Immature natural killer cell (primary cell): ENCODE results near the gene CTSC. TPM values are rescaled to one million over a fixed set of nuclear protein-coding genes. Genes with fewer than 3 reads are reported as not detected.

Experiments
- DNase-seq, 3 donors: peaks; one replicate each; pipeline ENCODE4 v3.0.0; 2022; ENCODE audit warnings: mixed read lengths in 1 of 3
- H3K27ac Mint-ChIP-seq, 6 donors: one replicate each; pipeline ENCODE4 v1.8.0; 2020; ENCODE audit warnings: mixed read lengths in 6 of 6, mild to moderate bottlenecking in 5 of 6, inconsistent platforms in 4 of 6, moderate library complexity in 3 of 6
- H3K27me3 Mint-ChIP-seq, 3 donors: one replicate each; pipeline ENCODE4 v1.8.0; 2020 to 2021; ENCODE audit warnings: low read depth in 3 of 3, mild to moderate bottlenecking in 3 of 3, mixed read lengths in 3 of 3, moderate library complexity in 3 of 3, inconsistent platforms in 1 of 3
- H3K36me3 Mint-ChIP-seq, 3 donors: one replicate each; pipeline ENCODE4 v1.8.0; 2020; ENCODE audit warnings: mixed read lengths in 3 of 3, inconsistent platforms in 2 of 3, mild to moderate bottlenecking in 2 of 3
- H3K4me1 Mint-ChIP-seq, 2 donors: one replicate each; pipeline ENCODE4 v1.8.0; 2020; ENCODE audit warnings: inconsistent platforms in 2 of 2, mild to moderate bottlenecking in 2 of 2, mixed read lengths in 2 of 2, moderate library complexity in 1 of 2
- H3K4me3 Mint-ChIP-seq, 5 donors: one replicate each; pipeline ENCODE4 v1.8.0; 2020; ENCODE audit warnings: mild to moderate bottlenecking in 5 of 5, mixed read lengths in 5 of 5, inconsistent platforms in 3 of 5, moderate library complexity in 3 of 5
- H3K9me3 Mint-ChIP-seq, 6 donors: one replicate each; pipeline ENCODE4 v1.8.0; 2020; ENCODE audit warnings: mild to moderate bottlenecking in 6 of 6, mixed read lengths in 6 of 6, inconsistent platforms in 4 of 6, moderate library complexity in 3 of 6
- polyA plus RNA-seq, 3 donors: library from polyadenylated mRNA; unstranded; fragments of 300-500 nt; fragmentation: Illumina TruSeq; gene quantifications; one replicate each; pipeline ENCODE4 v1.2.3, GENCODE V29; 2021

The CTSC gene
- polyA plus RNA-seq, result 100 to 1,000 TPM; 389 to 655 (median 558) TPM

DNA sequence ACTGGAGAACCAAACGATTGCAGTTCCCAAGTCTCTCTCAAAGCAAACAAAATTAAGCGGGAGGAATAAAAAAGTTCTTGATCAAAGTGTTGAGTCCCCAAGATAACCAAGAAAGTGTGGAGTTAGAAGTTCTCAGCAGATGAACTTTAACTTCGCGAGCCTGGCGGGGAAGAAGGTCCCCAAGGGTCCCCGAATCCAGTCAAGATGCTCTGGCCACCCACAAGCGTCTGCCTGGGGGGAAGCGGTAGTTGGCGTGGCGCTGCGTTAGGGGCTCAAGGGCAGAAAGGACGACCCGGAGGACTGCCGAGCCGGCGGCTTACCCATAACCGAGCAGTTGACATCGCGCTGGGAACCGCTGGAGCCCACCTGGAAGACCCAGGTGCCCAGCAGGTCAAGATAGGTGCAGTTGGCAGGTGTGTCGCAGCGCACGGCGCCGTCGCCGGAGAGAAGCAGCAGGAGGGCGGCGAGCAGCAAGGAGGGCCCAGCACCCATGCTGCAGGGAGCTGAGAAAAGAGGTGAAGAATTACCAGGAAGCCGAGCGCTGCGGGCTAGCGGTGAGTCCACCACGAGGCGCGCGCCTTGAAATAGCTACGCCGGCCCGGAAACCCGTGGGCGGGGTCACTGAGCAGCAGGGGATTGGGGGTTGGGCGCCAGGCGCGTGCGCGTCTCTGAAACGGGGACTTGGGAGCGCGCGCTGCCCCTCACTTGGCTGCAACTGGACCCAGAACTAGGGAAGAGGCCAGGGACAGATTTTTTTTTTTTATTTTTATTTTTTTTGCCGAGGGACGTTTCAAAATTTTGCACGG is at the start of gene CTSC:
TSS of gene CTSC (minus strand) at position 556 of the 806 bp plus-strand sequence. CDS start at position 492, 64 bp downstream.
- Mint-ChIP-seq H3K4me1 (peaks cover 73 to 75% of the 10 kb centered on the region in 2 donors), H3K9me3 (no peaks in the 10 kb centered on the region), H3K27me3 (peaks cover 8 to 20% (median 12%) of the 10 kb centered on the region in 3 donors), H3K36me3 (peaks cover 23 to 29% (median 28%) of the 10 kb centered on the region in 3 donors), H3K4me3 (peak within 1 kb of the TSS; percentile 91 to 99 (median 94)), H3K27ac (peak within 1 kb of the TSS; percentile 93 to 99 (median 96))
- peak; percentile 94 for DNase-seq

DNA sequence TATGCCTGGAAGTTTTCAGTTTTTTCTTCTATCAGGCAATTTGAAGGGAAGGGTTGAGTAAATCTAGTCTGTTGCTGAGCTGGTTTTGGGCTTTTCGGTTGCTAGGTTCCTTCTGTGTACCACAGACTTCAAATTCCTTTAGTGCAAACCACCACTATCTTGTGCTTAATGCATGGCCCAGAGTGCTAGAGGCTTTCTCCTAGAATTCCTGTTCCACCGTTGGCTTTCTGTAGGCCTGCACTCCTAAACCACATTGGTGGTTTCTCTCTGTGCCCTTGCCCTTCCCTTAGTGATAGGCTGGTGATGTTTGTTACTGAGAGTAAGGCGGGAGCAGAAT is 47.1 kb upstream of the CTSC start:
- Mint-ChIP-seq H3K27me3 (no peaks in the 10 kb centered on the region), H3K9me3 (no peaks in the 10 kb centered on the region), H3K4me1 (peaks cover 0 to 10% of the 10 kb centered on the region in 2 donors), H3K36me3 (peaks cover 5 to 9% (median 5%) of the 10 kb centered on the region in 3 donors), H3K4me3 (no peak overlapping the region), H3K27ac (no peak overlapping the region)
- no peak for DNase-seq

DNA sequence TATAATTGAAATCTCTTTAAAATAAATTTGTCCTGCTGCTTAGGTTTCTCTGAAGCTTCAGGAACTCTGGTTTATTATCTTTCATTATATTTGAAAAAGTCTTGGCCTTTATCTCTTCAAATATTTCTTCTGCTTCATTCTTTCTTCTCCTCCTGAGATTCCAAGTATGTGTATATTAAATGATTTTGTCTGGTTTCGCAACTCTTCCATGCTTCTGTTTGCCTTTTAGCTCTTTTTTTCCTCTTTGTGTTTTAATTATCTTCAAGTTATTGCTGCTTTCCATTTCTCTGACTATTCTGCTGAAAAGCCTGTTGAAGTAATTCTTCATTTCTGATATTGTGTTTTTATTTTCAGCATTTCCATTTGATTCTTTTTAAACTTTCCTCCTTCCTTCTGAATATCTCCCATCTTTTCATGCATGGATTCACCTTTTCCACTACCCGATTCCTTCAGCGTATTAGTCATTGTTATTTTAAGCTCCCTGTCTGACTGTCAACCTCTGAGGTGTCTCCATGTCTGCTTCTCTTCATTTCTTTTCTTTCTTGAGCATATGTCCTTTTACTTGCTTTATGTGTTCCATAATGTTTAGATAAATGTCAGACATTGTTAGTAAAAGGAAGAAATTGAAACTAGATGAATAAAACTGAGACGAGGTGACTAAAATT is 46.6 kb upstream of the CTSC start:
- H3K4me3 Mint-ChIP-seq, result no peak overlapping the region
- H3K27me3 Mint-ChIP-seq, result no peaks in the 10 kb centered on the region
- H3K9me3 Mint-ChIP-seq, result no peaks in the 10 kb centered on the region
- peaks cover 0 to 10% of the 10 kb centered on the region in 2 donors for H3K4me1 Mint-ChIP-seq
- no peak for DNase-seq
- H3K36me3 Mint-ChIP-seq, result peaks cover 5 to 9% (median 5%) of the 10 kb centered on the region in 3 donors
- H3K27ac Mint-ChIP-seq, result no peak overlapping the region

DNA sequence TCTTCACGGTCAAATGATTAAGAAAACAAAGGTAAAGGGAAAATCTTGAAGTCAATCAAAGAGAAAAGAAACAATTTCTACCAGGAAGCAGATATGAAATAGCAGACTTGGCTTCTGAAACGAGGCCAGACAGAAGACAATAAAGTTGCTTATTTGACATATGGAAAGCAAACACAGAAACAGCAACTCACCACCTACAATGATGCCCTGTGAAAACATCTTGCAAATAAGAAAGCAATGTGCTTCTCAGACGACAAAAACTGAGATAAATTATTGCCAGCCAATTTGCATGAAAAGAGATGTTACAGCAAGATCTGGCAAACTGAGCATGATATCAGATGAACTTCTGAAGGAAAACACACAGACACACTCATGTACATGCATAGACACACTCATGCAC is 45.9 kb upstream of the CTSC start:
- no peaks in the 10 kb centered on the region for H3K27me3 Mint-ChIP-seq
- DNase-seq, result no peak
- peak overlapping the region in 1 of 6 donors; percentile 3 for H3K27ac Mint-ChIP-seq
- H3K36me3 Mint-ChIP-seq, result peaks cover 5 to 9% (median 5%) of the 10 kb centered on the region in 3 donors
- no peaks in the 10 kb centered on the region for H3K9me3 Mint-ChIP-seq
- H3K4me1 Mint-ChIP-seq, result peaks cover 0 to 10% of the 10 kb centered on the region in 2 donors
- H3K4me3 Mint-ChIP-seq, result no peak overlapping the region

DNA sequence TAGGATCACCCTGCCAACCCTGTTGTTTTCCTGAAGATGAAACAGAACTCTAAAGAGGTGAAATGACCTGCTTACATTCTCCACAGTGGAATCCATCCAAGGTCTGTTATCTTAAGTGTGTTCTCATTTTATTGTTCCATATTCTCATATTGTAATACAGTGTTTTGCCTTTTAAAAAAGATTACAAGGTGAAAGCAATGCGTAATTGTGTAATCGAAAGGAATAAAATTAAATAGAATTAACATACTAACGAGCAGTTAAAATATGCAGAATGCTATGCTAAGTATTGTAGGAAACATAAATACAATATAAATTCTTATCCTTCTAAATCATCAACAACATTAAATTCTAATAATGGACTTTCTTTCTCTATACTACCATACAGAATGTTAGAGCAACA is 41.6 kb upstream of the CTSC start:
- DNase-seq, result no peak
- no peaks in the 10 kb centered on the region for H3K9me3 Mint-ChIP-seq
- peaks cover 0 to 2% (median 0%) of the 10 kb centered on the region in 3 donors for H3K27me3 Mint-ChIP-seq
- peaks cover 0 to 20% of the 10 kb centered on the region in 2 donors for H3K4me1 Mint-ChIP-seq
- H3K36me3 Mint-ChIP-seq, result peaks cover 16 to 21% (median 20%) of the 10 kb centered on the region in 3 donors
- no peak overlapping the region for H3K4me3 Mint-ChIP-seq
- no peak overlapping the region for H3K27ac Mint-ChIP-seq

DNA sequence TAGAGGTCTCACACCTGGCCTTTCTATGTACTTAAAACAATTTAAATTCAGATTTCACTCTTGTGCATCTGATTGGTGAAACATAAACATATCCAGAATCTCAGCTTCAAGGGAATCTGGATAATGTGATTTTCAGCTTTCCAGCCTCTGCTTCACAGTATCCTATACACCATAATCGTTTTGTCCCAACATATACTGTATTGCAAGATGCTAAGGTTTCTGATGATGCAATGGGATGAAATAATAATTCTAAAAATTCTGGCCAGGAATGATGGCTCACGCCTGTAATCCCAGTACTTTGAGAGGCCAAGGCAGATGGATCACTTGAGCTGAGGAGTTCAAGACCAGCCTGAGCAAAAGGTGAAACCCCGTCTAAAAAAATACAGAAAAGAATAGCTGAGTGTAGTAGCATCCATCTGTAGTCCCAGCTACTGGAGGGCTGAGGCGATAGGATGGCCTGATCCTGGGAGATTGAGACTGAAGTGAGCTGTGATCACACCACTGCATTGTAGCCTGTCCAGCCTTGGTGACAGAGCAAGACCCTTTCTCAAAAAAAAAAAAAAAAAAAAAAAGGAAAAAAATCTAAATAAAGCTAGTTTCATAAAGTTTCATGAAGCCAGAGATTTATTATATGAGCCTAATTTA is 41.0 kb upstream of the CTSC start:
- Mint-ChIP-seq H3K27ac (no peak overlapping the region), H3K36me3 (peaks cover 21 to 26% (median 26%) of the 10 kb centered on the region in 3 donors), H3K27me3 (peaks cover 0 to 2% (median 0%) of the 10 kb centered on the region in 3 donors), H3K4me1 (peaks cover 0 to 20% of the 10 kb centered on the region in 2 donors), H3K9me3 (no peaks in the 10 kb centered on the region), H3K4me3 (no peak overlapping the region)
- DNase-seq, result no peak

DNA sequence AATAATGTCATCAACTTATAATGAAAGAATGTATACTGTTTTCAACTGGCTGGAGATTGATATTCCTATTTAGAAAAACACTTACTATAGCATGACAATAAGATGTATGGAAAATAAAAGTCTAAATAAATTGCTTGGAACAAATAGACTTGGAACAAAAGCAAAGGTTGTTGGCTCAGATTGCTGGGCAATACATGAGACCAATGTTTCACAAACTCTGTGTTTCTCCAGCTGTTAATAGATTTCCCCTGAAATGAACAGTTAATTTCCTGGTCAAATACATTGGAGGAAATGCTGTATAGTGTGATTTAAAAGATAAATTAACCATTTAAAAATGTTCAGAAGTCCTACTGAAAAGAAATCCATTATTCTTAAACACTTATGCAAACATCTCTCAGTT is 40.1 kb upstream of the CTSC start:
- no peak overlapping the region for H3K27ac Mint-ChIP-seq
- DNase-seq, result no peak
- no peaks in the 10 kb centered on the region for H3K9me3 Mint-ChIP-seq
- H3K4me1 Mint-ChIP-seq, result peaks cover 0 to 20% of the 10 kb centered on the region in 2 donors
- H3K27me3 Mint-ChIP-seq, result peaks cover 0 to 2% (median 0%) of the 10 kb centered on the region in 3 donors
- no peak overlapping the region for H3K4me3 Mint-ChIP-seq
- H3K36me3 Mint-ChIP-seq, result peaks cover 23 to 32% (median 27%) of the 10 kb centered on the region in 3 donors

DNA sequence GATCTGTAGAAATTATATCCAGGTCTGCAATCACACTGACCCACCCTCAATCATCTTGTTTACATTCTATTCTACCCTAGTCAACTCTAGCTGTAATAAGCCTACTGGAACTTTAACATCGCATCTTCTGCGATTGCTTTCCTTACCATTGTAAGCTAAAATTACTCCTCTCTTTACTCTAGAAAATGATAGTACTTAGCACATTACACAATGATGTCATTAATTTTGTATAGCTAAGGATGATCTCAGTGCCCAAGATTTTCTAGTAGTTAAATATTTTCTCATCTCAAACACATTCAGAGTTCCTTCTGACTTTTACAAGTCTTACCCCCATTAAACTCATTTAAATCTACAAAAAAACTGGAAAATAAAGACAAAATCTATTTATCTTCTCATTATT is 39.6 kb upstream of the CTSC start:
- Mint-ChIP-seq H3K27me3 (peaks cover 0 to 2% (median 0%) of the 10 kb centered on the region in 3 donors), H3K27ac (no peak overlapping the region), H3K4me1 (peaks cover 0 to 20% of the 10 kb centered on the region in 2 donors), H3K4me3 (no peak overlapping the region), H3K36me3 (peaks cover 23 to 33% (median 27%) of the 10 kb centered on the region in 3 donors), H3K9me3 (no peaks in the 10 kb centered on the region)
- DNase-seq, result no peak

DNA sequence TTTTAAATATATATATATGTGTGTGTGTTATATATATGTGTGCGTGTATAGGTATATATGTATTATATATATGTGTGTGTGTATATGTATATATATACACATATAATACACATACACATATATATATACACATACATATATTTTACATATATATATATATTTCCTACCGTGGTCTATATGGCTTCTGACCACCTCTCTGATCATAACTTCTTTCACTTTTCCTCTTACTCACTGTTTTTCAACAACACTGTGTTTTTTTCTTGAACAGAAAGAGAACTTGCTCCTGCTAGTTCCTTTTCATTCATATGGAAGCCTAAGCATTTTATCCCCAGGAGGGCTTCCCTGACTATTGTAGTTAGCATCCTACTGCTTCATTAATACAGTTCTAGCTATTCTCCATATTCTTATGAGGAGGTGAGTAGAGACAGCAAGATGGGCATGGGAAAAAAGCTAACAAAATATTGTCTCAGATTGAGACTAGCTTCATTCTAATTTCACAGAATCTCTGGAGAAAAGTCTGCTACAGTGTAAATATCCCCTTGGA is 38.5 kb upstream of the CTSC start:
- Mint-ChIP-seq H3K9me3 (no peaks in the 10 kb centered on the region), H3K27ac (no peak overlapping the region), H3K4me1 (peaks cover 0 to 15% of the 10 kb centered on the region in 2 donors), H3K27me3 (peaks cover 0 to 2% (median 0%) of the 10 kb centered on the region in 3 donors), H3K4me3 (no peak overlapping the region), H3K36me3 (peaks cover 23 to 33% (median 27%) of the 10 kb centered on the region in 3 donors)
- DNase-seq, result no peak

DNA sequence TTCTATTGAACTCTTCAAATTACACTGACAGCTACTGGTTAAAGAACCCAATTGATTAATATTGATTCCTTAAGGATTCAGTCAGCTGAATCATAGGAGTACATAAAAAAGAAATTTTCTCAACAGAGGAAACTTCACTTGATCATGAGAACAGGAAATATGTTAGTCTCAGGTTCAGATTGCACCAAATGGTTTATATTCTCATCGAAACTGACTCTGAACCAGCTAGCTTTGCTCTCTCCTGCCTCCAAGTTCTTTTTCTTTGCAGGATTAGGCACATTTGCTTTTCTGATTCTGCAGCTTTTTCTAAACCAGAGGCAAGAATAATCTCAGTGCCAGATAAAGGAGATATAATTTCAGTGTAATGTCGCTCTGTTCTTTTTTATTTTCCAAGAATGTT is 33.2 kb upstream of the CTSC start:
- no peaks in the 10 kb centered on the region for H3K27me3 Mint-ChIP-seq
- H3K4me1 Mint-ChIP-seq, result peaks cover 2 to 18% of the 10 kb centered on the region in 2 donors
- H3K9me3 Mint-ChIP-seq, result no peaks in the 10 kb centered on the region
- H3K4me3 Mint-ChIP-seq, result no peak overlapping the region
- H3K36me3 Mint-ChIP-seq, result peaks cover 19 to 25% (median 21%) of the 10 kb centered on the region in 3 donors
- H3K27ac Mint-ChIP-seq, result peak overlapping the region in 1 of 6 donors; percentile 54
- DNase-seq, result no peak

DNA sequence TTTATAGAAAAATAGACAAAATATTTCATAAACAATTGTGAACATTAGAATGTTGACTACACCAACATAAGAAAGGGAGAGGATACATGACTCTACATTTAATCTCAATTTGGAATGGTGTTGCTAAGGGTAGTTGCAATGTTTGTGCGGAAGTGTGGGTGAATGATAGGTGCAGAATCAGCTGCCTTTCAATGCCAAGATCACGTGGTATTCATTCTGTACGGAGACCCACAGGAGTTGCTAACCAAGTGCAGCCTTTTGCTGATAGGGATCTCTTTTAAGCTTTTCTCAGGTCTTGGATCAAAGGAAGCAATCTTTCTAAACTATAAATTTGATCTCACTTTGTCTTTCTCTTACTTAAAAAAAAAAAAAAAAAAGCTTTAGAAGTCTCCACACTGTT is 29.8 kb upstream of the CTSC start:
- Mint-ChIP-seq H3K36me3 (peaks cover 0 to 3% (median 0%) of the 10 kb centered on the region in 3 donors), H3K4me3 (no peak overlapping the region), H3K27me3 (peaks cover 0 to 2% (median 0%) of the 10 kb centered on the region in 3 donors), H3K4me1 (peaks cover 21 to 32% of the 10 kb centered on the region in 2 donors), H3K9me3 (no peaks in the 10 kb centered on the region), H3K27ac (no peak overlapping the region)
- no peak for DNase-seq

DNA sequence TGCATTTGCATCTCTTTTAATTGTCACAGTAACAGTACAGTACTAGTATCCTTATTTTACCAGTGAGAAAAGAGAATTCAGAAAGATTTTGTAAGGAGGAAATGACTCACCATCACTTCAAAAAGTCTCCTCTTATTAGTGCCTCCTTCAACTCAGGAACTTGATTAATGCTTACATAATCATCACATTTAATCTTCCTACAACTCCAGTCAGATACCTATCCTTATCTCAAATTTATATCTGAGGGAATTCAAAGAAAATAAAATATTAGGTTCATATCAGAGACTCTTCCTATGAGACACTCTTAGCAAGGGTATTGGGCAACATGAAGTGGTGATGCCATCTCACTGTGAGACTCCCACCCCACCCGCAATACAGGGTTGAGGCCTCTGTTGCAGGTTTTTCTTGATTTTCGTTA is 26.1 kb upstream of the CTSC start:
- peaks cover 35 to 45% of the 10 kb centered on the region in 2 donors for H3K4me1 Mint-ChIP-seq
- peak overlapping the region in 1 of 6 donors; percentile 0 for H3K27ac Mint-ChIP-seq
- peaks cover 0 to 4% (median 0%) of the 10 kb centered on the region in 3 donors for H3K27me3 Mint-ChIP-seq
- H3K36me3 Mint-ChIP-seq, result no peaks in the 10 kb centered on the region
- H3K9me3 Mint-ChIP-seq, result no peaks in the 10 kb centered on the region
- no peak for DNase-seq
- H3K4me3 Mint-ChIP-seq, result peak overlapping the region in 1 of 5 donors; percentile 8

DNA sequence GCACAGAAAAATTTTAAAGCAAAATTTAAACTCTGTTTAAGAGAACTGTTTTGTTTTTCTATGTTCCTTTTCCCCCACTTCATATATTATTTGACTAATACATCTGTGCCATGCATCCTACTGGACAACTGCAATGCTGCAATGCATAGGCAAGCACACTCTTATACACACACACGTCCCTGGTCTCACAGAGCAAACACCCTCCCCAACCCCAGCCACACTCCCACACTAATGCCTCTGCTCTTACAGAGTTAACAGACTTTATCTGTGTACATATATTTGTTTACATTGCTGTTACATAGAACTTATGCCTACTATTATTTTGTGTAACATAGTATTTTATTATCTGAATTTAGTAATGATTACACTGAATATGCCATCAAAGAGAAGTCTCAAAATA is 25.5 kb upstream of the CTSC start:
- no peak for DNase-seq
- no peak overlapping the region for H3K4me3 Mint-ChIP-seq
- no peaks in the 10 kb centered on the region for H3K9me3 Mint-ChIP-seq
- peaks cover 35 to 49% of the 10 kb centered on the region in 2 donors for H3K4me1 Mint-ChIP-seq
- H3K27ac Mint-ChIP-seq, result no peak overlapping the region
- no peaks in the 10 kb centered on the region for H3K36me3 Mint-ChIP-seq
- H3K27me3 Mint-ChIP-seq, result peaks cover 0 to 4% (median 0%) of the 10 kb centered on the region in 3 donors
